HG02970 (cell line): ENCODE results near the gene CALN1.

Source experiments
- ATAC-seq: cut with Tn5 transposase; IDR thresholded peaks from one replicate; pipeline ENCODE4 v1.9.1; 2021; ENCODE audit warnings: mild to moderate bottlenecking, moderate library complexity, moderate number of reproducible peaks; ENCODE audit not compliant: unreplicated experiment, low FRiP score

CALN1 gene

GRCh38 chr7:72057796-72058195 lies 354.3 kb downstream of the CALN1 start:
- ATAC-seq, result no peak

GRCh38 chr7:72057231-72057630 lies 354.9 kb downstream of the CALN1 start:
- no peak for ATAC-seq

GRCh38 chr7:72055426-72055825 lies 356.7 kb downstream of the CALN1 start:
- ATAC-seq, result no peak

GRCh38 chr7:72053292-72053691 lies 358.8 kb downstream of the CALN1 start:
- ATAC-seq, result no peak

- ATAC-seq, result no peak
Measured at GRCh38 chr7:72048420-72048819, 363.7 kb downstream of the CALN1 start.

- ATAC-seq, result no peak
Measured at GRCh38 chr7:72042855-72043254, 369.3 kb downstream of the CALN1 start.

- no peak for ATAC-seq
Measured at GRCh38 chr7:72040641-72041040, 371.5 kb downstream of the CALN1 start.

GRCh38 chr7:72039460-72039859 lies 372.7 kb downstream of the CALN1 start:
- ATAC-seq, result no peak

- no peak for ATAC-seq
Measured at GRCh38 chr7:72038022-72038732, 374.0 kb downstream of the CALN1 start.

- ATAC-seq, result no peak
Measured at GRCh38 chr7:72037516-72037915, 374.6 kb downstream of the CALN1 start.

- ATAC-seq, result no peak
Measured at GRCh38 chr7:72035266-72035665, 376.9 kb downstream of the CALN1 start.

- ATAC-seq, result no peak
Measured at GRCh38 chr7:72032934-72033333, 379.2 kb downstream of the CALN1 start.

GRCh38 chr7:72030994-72031667 lies 381.0 kb downstream of the CALN1 start:
- ATAC-seq, result no peak

- ATAC-seq, result no peak
Measured at GRCh38 chr7:72028267-72028666, 383.9 kb downstream of the CALN1 start.

- no peak for ATAC-seq
Measured at GRCh38 chr7:72025381-72025960, 386.7 kb downstream of the CALN1 start.

GRCh38 chr7:72023926-72024325 lies 388.2 kb downstream of the CALN1 start:
- no peak for ATAC-seq

- no peak for ATAC-seq
Measured at GRCh38 chr7:72021716-72022115, 390.4 kb downstream of the CALN1 start.

- no peak for ATAC-seq
Measured at GRCh38 chr7:72020311-72020710, 391.8 kb downstream of the CALN1 start.

GRCh38 chr7:72019436-72019835 lies 392.7 kb downstream of the CALN1 start:
- no peak for ATAC-seq

GRCh38 chr7:72017756-72018155 lies 394.4 kb downstream of the CALN1 start:
- no peak for ATAC-seq

- no peak for ATAC-seq
Measured at GRCh38 chr7:72016574-72016973, 395.6 kb downstream of the CALN1 start.

GRCh38 chr7:72015136-72015535 lies 397.0 kb downstream of the CALN1 start:
- ATAC-seq, result no peak
